ENCODE results near the gene RACGAP1.
A peak's percentile ranks its signal among the peaks of the same experiment; 100 is the strongest.
"Not testable (repeated sequence)": the region's sequence is repeated elsewhere in the genome, so short reads cannot be mapped to it uniquely, and the experiment has no call there.

The RACGAP1 gene

GRCh38 chr12:50032515-50032853, 7.2 kb upstream of the RACGAP1 start:
- no peak overlapping the region for H3K4me3 ChIP-seq (ENCODE audit: control insufficient read depth, low read depth, low read length)
- DNase-seq (ENCODE audit: low read depth): no peak
- TF ChIP-seq, protein P1, sequence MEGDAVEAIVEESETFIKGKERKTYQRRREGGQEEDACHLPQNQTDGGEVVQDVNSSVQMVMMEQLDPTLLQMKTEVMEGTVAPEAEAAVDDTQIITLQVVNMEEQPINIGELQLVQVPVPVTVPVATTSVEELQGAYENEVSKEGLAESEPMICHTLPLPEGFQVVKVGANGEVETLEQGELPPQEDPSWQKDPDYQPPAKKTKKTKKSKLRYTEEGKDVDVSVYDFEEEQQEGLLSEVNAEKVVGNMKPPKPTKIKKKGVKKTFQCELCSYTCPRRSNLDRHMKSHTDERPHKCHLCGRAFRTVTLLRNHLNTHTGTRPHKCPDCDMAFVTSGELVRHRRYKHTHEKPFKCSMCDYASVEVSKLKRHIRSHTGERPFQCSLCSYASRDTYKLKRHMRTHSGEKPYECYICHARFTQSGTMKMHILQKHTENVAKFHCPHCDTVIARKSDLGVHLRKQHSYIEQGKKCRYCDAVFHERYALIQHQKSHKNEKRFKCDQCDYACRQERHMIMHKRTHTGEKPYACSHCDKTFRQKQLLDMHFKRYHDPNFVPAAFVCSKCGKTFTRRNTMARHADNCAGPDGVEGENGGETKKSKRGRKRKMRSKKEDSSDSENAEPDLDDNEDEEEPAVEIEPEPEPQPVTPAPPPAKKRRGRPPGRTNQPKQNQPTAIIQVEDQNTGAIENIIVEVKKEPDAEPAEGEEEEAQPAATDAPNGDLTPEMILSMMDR (IDR thresholded peaks at IDR 0.05; ENCODE audit: control insufficient read depth, insufficient read depth, low read depth, low read length, missing control alignments): no peak

DNA sequence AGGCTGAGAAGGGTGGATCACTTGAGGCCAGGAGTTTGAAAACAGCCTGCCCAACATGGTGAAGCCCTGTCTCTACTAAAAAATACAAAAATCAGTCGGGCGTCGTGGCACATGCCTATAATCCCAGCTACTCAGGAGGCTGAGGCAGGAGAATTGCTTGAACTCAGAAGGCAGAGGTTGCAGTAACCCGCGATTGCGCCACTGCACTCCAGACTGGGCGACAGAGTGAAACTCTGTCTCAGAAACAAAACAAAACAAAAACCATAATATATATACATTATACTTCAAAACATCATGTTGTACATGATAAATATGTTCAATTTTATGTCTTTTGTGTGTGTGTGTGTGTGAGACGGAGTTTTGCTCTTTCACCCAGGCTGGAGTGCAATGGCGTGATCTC, 5.2 kb upstream of the RACGAP1 start:
- not testable (repeated sequence) for H3K4me3 ChIP-seq (ENCODE audit: control insufficient read depth, low read depth, low read length); DNase-seq (ENCODE audit: low read depth)

- TF ChIP-seq, protein P1 (IDR thresholded peaks at IDR 0.05; ENCODE audit: control insufficient read depth, insufficient read depth, low read depth, low read length, missing control alignments): no peak
- H3K4me3 ChIP-seq (ENCODE audit: control insufficient read depth, low read depth, low read length): no peak overlapping the region
- no peak for DNase-seq (ENCODE audit: low read depth)
These were observed 1.4 kb upstream of the RACGAP1 start for GRCh38 chr12:50026691-50027090.

DNA sequence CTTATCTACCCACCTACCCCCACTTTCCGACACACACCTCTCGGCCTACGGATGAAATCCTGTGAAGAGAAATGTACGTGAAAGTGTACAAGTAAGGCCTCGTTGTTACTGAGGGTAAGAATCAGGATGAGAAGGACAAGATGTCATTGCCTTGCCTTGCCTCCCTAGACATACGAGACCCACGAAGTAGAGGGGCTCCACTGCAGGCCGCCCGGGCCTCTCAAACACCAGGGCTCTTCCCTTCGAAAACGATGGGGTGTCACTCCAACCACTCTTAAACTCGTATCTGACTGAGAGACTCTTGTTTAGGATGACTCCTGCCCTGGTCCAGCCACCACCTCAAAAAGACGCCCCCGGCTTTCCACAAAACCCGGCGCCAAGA, 498 bp downstream of the RACGAP1 start:
- no peak for DNase-seq (ENCODE audit: low read depth)

GRCh38 chr12:50024227-50024626, 1.1 kb downstream of the RACGAP1 start:
- H3K4me3 ChIP-seq (ENCODE audit: control insufficient read depth, low read depth, low read length): peak overlapping the region; percentile 54
- DNase-seq (ENCODE audit: low read depth): no peak
- TF ChIP-seq, protein P1 (IDR thresholded peaks at IDR 0.05; ENCODE audit: control insufficient read depth, insufficient read depth, low read depth, low read length, missing control alignments): no peak

More for the DNA sequence above, 498 bp downstream of the RACGAP1 start:
- H3K4me3 ChIP-seq (ENCODE audit: control insufficient read depth, low read depth, low read length): peak overlapping the region; percentile 54
- TF ChIP-seq, protein P1 (IDR thresholded peaks at IDR 0.05; ENCODE audit: control insufficient read depth, insufficient read depth, low read depth, low read length, missing control alignments): no peak

- DNase-seq (ENCODE audit: low read depth): no peak
- TF ChIP-seq, protein P1 (IDR thresholded peaks at IDR 0.05; ENCODE audit: control insufficient read depth, insufficient read depth, low read depth, low read length, missing control alignments): no peak
- no peak overlapping the region for H3K4me3 ChIP-seq (ENCODE audit: control insufficient read depth, low read depth, low read length)
These were observed 2.4 kb downstream of the RACGAP1 start for GRCh38 chr12:50022903-50023302.

- no peak overlapping the region for H3K4me3 ChIP-seq (ENCODE audit: control insufficient read depth, low read depth, low read length)
- TF ChIP-seq, protein P1 (IDR thresholded peaks at IDR 0.05; ENCODE audit: control insufficient read depth, insufficient read depth, low read depth, low read length, missing control alignments): no peak
- no peak for DNase-seq (ENCODE audit: low read depth)
These were observed 4.3 kb downstream of the RACGAP1 start for GRCh38 chr12:50021031-50021430.

Measured in AG09309 (cell line).